Measurements from ENCODE around the gene COMTD1.

COMTD1 gene

GRCh38 chr10:75228834-75229233, 6.9 kb downstream of the COMTD1 start:
- TF ChIP-seq SPI1 (IDR thresholded peaks at IDR 0.05; ENCODE audit: borderline replicate concordance, low read depth) (no peak), REST (IDR thresholded peaks at IDR 0.05; ENCODE audit: insufficient replicate concordance, low read depth) (no peak), CTCF (IDR thresholded peaks at IDR 0.05; ENCODE audit: insufficient read depth, low read length) (no peak), POLR2AphosphoS5 (IDR thresholded peaks at IDR 0.05; ENCODE audit: low read depth) (no peak), GABPA (IDR thresholded peaks at IDR 0.05; ENCODE audit: low read depth) (no peak)
- Histone ChIP-seq H3K4me3 (replicated peaks; ENCODE audit: insufficient read depth, low read length) (no peak overlapping the region), H3K27me3 (ENCODE audit: insufficient read depth, poor library complexity, severe bottlenecking) (no peaks in the 10 kb centered on the region), H3K27ac (replicated peaks) (no peak overlapping the region)
- DNase-seq (ENCODE audit: low read depth in 1 of 2, low spot score in 1 of 2), result no peak

GRCh38 chr10:75228278-75228677, 7.5 kb downstream of the COMTD1 start:
- TF ChIP-seq GABPA (IDR thresholded peaks at IDR 0.05; ENCODE audit: low read depth) (no peak), SPI1 (IDR thresholded peaks at IDR 0.05; ENCODE audit: borderline replicate concordance, low read depth) (no peak), CTCF (IDR thresholded peaks at IDR 0.05; ENCODE audit: insufficient read depth, low read length) (no peak), REST (IDR thresholded peaks at IDR 0.05; ENCODE audit: insufficient replicate concordance, low read depth) (no peak), POLR2AphosphoS5 (IDR thresholded peaks at IDR 0.05; ENCODE audit: low read depth) (no peak)
- no peak for DNase-seq (ENCODE audit: low read depth in 1 of 2, low spot score in 1 of 2)
- H3K4me3 ChIP-seq (replicated peaks; ENCODE audit: insufficient read depth, low read length), result no peak overlapping the region
- no peaks in the 10 kb centered on the region for H3K27me3 ChIP-seq (ENCODE audit: insufficient read depth, poor library complexity, severe bottlenecking)
- no peak overlapping the region for H3K27ac ChIP-seq (replicated peaks)

- no peak for DNase-seq (ENCODE audit: low read depth in 1 of 2, low spot score in 1 of 2)
- no peak for TF ChIP-seq SPI1 (IDR thresholded peaks at IDR 0.05; ENCODE audit: borderline replicate concordance, low read depth)
- TF ChIP-seq GABPA (IDR thresholded peaks at IDR 0.05; ENCODE audit: low read depth), result no peak
- TF ChIP-seq POLR2AphosphoS5 (IDR thresholded peaks at IDR 0.05; ENCODE audit: low read depth), result no peak
- TF ChIP-seq REST (IDR thresholded peaks at IDR 0.05; ENCODE audit: insufficient replicate concordance, low read depth), result no peak
- TF ChIP-seq CTCF (IDR thresholded peaks at IDR 0.05; ENCODE audit: insufficient read depth, low read length), result no peak
- H3K27ac ChIP-seq (replicated peaks), result no peak overlapping the region
- no peak overlapping the region for H3K4me3 ChIP-seq (replicated peaks; ENCODE audit: insufficient read depth, low read length)
- H3K27me3 ChIP-seq (ENCODE audit: insufficient read depth, poor library complexity, severe bottlenecking), result no peaks in the 10 kb centered on the region
These were observed 9.1 kb downstream of the COMTD1 start for GRCh38 chr10:75226656-75227055.

Measured in HL-60 (cell line).